Measurements from ENCODE around the gene ALG3. TPM values are rescaled to one million over a fixed set of nuclear protein-coding genes. Genes with fewer than 3 reads are reported as not detected.
"Not testable (repeated sequence)": the region's sequence is repeated elsewhere in the genome, so short reads cannot be mapped to it uniquely, and the experiment has no call there.

ALG3 gene
- total and polyA plus RNA-seq, 7 experiments from 2014 or later, result 19.4 to 80.3 (median 44.6) TPM

DNA sequence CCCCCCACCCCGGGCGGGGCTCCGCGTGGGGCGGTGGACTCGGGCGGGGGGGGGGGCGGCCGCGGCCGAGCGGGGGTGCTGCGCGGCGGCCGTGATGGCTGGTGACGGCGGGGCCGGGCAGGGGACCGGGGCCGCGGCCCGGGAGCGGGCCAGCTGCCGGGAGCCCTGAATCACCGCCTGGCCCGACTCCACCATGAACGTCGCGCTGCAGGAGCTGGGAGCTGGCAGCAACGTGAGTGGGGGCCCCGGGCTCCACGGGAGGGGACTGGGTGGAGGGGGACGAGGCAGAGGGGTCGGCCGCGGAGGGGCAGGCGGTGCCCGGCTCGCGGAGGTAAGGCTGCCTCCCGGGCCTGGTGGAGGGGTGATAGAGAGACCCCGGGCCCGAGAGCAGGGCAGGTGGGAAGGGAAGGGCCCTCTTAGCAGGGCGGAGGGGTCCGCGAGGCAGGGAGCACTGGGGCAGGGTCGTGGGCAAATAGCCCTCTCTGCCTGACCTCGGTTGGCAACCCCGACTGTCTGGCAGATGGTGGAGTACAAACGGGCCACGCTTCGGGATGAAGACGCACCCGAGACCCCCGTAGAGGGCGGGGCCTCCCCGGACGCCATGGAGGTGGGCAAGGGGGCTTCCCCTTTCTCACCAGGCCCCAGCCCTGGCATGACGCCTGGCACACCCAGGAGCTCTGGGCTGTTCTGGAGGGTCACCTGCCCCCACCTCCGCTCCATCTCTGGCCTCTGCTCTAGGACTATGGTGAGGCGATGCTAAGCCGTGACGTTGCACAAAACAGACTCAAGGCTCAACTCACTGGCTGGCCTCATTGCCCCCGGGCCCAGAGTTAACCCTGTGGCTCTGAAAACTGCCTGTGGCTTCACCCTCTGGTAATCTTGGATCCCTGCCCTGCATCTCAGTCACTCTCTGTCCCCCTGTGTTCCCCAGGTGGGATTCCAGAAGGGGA is 27.5 kb upstream of the ALG3 start, which contains the start of gene ECE2:
ECE2 (plus strand) TSS at position 62 of the 950 bp plus-strand sequence; CDS start at position 194, 132 bp downstream.
- peak within 1 kb of the TSS in 6 of 10 donors; percentile 2 to 69 (median 36) for H3K4me3 Mint-ChIP-seq
- Histone ChIP-seq H3K36me3 (ENCODE audit: control insufficient read depth in 2 of 3, insufficient read depth in 3 of 3, low read length in 3 of 3) (no peaks in the 10 kb centered on the region), H3K9me3 (ENCODE audit: control insufficient read depth in 2 of 3, low read length in 3 of 3) (no peaks in the 10 kb centered on the region), H3K27me3 (ENCODE audit: control insufficient read depth in 2 of 2, insufficient read depth in 2 of 2, low read length in 2 of 2) (peaks cover 0 to 3% of the 10 kb centered on the region in 2 donors), H3K4me1 (ENCODE audit: control insufficient read depth in 2 of 2, insufficient read depth in 2 of 2, low read length in 2 of 2) (no peaks in the 10 kb centered on the region), H3K4me3 (ENCODE audit: low read length) (no peak within 1 kb of the TSS), H3K27ac (ENCODE audit: low read depth, low read length) (no peak within 1 kb of the TSS)
- peaks cover 38 to 68% (median 46%) of the 10 kb centered on the region in 5 donors for H3K27me3 Mint-ChIP-seq
- H3K27ac Mint-ChIP-seq, result no peak within 1 kb of the TSS
- H3K4me1 Mint-ChIP-seq, result peaks cover 0 to 8% (median 3%) of the 10 kb centered on the region in 7 donors
- CTCF ChIA-PET, result no interaction called here
- DNase-seq (no peak), ATAC-seq (no peak)
- intact Hi-C loops (cut with micrococcal nuclease), result no loop called here
- peaks cover 0 to 6% (median 0%) of the 10 kb centered on the region in 11 donors for H3K9me3 Mint-ChIP-seq
- H3K36me3 Mint-ChIP-seq, result no peaks in the 10 kb centered on the region
- POLR2A ChIA-PET, result no interaction called here

DNA sequence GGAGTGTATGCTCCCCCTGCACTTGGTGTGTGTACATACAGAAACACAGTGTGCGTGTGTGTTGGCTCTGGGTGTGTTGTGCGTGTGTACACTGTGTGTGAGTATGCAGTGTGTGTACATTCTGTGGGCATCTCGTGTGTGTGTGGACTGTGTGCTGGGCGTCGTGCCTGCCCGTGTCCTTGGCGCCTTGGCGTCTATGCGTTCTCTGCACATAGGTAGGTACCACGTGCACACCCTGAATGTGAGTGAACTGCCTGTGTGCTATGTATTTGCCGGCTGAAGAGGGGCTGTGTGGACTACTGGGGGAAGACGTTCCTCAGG is 26.6 kb upstream of the ALG3 start:
- no peaks in the 10 kb centered on the region for H3K36me3 ChIP-seq (ENCODE audit: control insufficient read depth in 2 of 3, insufficient read depth in 3 of 3, low read length in 3 of 3)
- Mint-ChIP-seq H3K4me3 (peak overlapping the region in 6 of 10 donors; percentile 2 to 69 (median 36)), H3K27me3 (peaks cover 38 to 62% (median 46%) of the 10 kb centered on the region in 5 donors), H3K9me3 (peaks cover 0 to 6% (median 0%) of the 10 kb centered on the region in 11 donors), H3K36me3 (no peaks in the 10 kb centered on the region), H3K4me1 (peaks cover 0 to 8% (median 3%) of the 10 kb centered on the region in 7 donors), H3K27ac (no peak overlapping the region)
- H3K9me3 ChIP-seq (ENCODE audit: control insufficient read depth in 2 of 3, low read length in 3 of 3), result no peaks in the 10 kb centered on the region
- DNase-seq (no peak), ATAC-seq (no peak)
- no peaks in the 10 kb centered on the region for H3K4me1 ChIP-seq (ENCODE audit: control insufficient read depth in 2 of 2, insufficient read depth in 2 of 2, low read length in 2 of 2)
- H3K4me3 ChIP-seq (ENCODE audit: low read length), result no peak overlapping the region
- CTCF ChIA-PET, result no interaction called here
- POLR2A ChIA-PET, result no interaction called here
- H3K27me3 ChIP-seq (ENCODE audit: control insufficient read depth in 2 of 2, insufficient read depth in 2 of 2, low read length in 2 of 2), result peaks cover 0 to 3% of the 10 kb centered on the region in 2 donors
- intact Hi-C loops (cut with micrococcal nuclease), result no loop called here
- no peak overlapping the region for H3K27ac ChIP-seq (ENCODE audit: low read depth, low read length)

DNA sequence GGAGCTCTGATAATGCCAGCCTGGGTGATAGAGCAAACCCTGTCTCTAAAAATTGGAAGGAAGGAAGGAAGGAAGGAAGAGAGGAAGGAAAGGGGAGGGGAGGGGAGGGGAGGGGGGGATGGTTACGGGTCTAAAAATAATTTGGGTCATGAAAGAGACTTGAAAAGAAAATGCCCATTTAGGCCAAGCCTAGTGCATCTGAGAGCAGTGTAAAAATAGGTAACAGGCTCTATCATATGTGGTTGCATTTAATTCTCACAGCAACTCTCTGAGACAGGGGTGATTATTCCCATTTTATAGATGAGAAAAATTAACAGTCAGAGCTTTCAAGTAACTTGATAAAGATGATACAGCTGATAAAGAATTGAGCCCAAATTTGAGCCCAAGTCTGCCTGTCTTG is 23.5 kb upstream of the ALG3 start:
- Histone ChIP-seq H3K27ac (ENCODE audit: low read depth, low read length) (no peak overlapping the region), H3K4me3 (ENCODE audit: low read length) (no peak overlapping the region), H3K4me1 (ENCODE audit: control insufficient read depth in 2 of 2, insufficient read depth in 2 of 2, low read length in 2 of 2) (no peaks in the 10 kb centered on the region), H3K9me3 (ENCODE audit: control insufficient read depth in 2 of 3, low read length in 3 of 3) (no peaks in the 10 kb centered on the region), H3K36me3 (ENCODE audit: control insufficient read depth in 2 of 3, insufficient read depth in 3 of 3, low read length in 3 of 3) (no peaks in the 10 kb centered on the region), H3K27me3 (ENCODE audit: control insufficient read depth in 2 of 2, insufficient read depth in 2 of 2, low read length in 2 of 2) (no peaks in the 10 kb centered on the region)
- H3K27me3 Mint-ChIP-seq, result peaks cover 36 to 62% (median 46%) of the 10 kb centered on the region in 5 donors
- ChIA-PET CTCF (interaction anchor here (0.6 kb wide), 1 partner anchor 689 kb away, joined by 4 read pairs; no protein-coding TSS in a partner anchor), POLR2A (no interaction called here)
- H3K27ac Mint-ChIP-seq, result no peak overlapping the region
- intact Hi-C loops (cut with micrococcal nuclease), result no loop called here
- H3K9me3 Mint-ChIP-seq, result peaks cover 0 to 12% (median 3%) of the 10 kb centered on the region in 11 donors
- ATAC-seq, result no peak
- no peak overlapping the region for H3K4me3 Mint-ChIP-seq
- no peak for DNase-seq
- H3K4me1 Mint-ChIP-seq, result peaks cover 0 to 8% (median 3%) of the 10 kb centered on the region in 7 donors
- H3K36me3 Mint-ChIP-seq, result peaks cover 0 to 3% (median 0%) of the 10 kb centered on the region in 5 donors

DNA sequence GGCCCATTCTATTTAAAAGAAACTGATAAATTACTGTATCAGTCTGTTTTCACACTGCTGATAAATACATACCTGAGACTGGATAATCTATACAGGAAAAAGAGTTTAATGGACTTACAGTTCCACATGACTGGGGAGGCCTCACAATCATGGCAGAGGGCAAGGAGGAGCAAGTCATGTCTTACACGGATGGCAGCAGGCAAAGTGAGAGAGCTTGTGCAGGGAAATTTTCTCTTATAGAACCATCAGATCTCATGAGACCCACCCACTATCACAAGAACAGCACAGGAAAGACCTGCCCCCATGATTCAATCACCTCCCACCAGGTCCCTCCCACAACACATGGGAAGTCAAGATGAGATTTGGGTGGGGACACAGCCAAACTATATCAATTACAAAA is 18.5 kb upstream of the ALG3 start:
- H3K27ac ChIP-seq (ENCODE audit: low read depth, low read length); ATAC-seq; H3K36me3 ChIP-seq (ENCODE audit: control insufficient read depth in 2 of 3, insufficient read depth in 3 of 3, low read length in 3 of 3); H3K4me3 ChIP-seq (ENCODE audit: low read length); DNase-seq; CTCF ChIA-PET; intact Hi-C loops (cut with micrococcal nuclease); H3K4me3 Mint-ChIP-seq; H3K4me1 ChIP-seq (ENCODE audit: control insufficient read depth in 2 of 2, insufficient read depth in 2 of 2, low read length in 2 of 2); H3K4me1 Mint-ChIP-seq; H3K36me3 Mint-ChIP-seq; H3K27ac Mint-ChIP-seq; H3K9me3 ChIP-seq (ENCODE audit: control insufficient read depth in 2 of 3, low read length in 3 of 3): not testable (repeated sequence)
- POLR2A ChIA-PET, result interaction anchor here (1.4 kb wide), 1 partner anchor 11 kb away, joined by 4 read pairs; no protein-coding TSS in a partner anchor
- Mint-ChIP-seq H3K27me3 (peaks cover 41 to 57% (median 50%) of the 10 kb centered on the region in 5 donors), H3K9me3 (peaks cover 0 to 14% (median 6%) of the 10 kb centered on the region in 11 donors)
- H3K27me3 ChIP-seq (ENCODE audit: control insufficient read depth in 2 of 2, insufficient read depth in 2 of 2, low read length in 2 of 2), result peaks cover 0 to 15% of the 10 kb centered on the region in 2 donors

GRCh38 chr3:184262764-184263179 is 14.0 kb upstream of the ALG3 start:
- ChIA-PET POLR2A (interaction anchor here (0.9 kb wide), 1 partner anchor 13 kb away, joined by 3 read pairs; no protein-coding TSS in a partner anchor), CTCF (interaction anchor here (0.6 kb wide), 1 partner anchor 173 kb away, joined by 3 read pairs; no protein-coding TSS in a partner anchor)
- Mint-ChIP-seq H3K36me3 (peaks cover 4 to 15% (median 6%) of the 10 kb centered on the region in 5 donors), H3K9me3 (peaks cover 0 to 10% (median 5%) of the 10 kb centered on the region in 11 donors), H3K4me1 (peaks cover 18 to 27% (median 21%) of the 10 kb centered on the region in 7 donors), H3K27me3 (peaks cover 45 to 63% (median 50%) of the 10 kb centered on the region in 5 donors), H3K27ac (no peak overlapping the region), H3K4me3 (peak overlapping the region in 8 of 10 donors; percentile 21 to 98 (median 58))
- H3K27me3 ChIP-seq (ENCODE audit: control insufficient read depth in 2 of 2, insufficient read depth in 2 of 2, low read length in 2 of 2), result peaks cover 0 to 18% of the 10 kb centered on the region in 2 donors
- H3K4me1 ChIP-seq (ENCODE audit: control insufficient read depth in 2 of 2, insufficient read depth in 2 of 2, low read length in 2 of 2), result peaks cover 15 to 20% of the 10 kb centered on the region in 2 donors
- DNase-seq, result no peak
- no peaks in the 10 kb centered on the region for H3K9me3 ChIP-seq (ENCODE audit: control insufficient read depth in 2 of 3, low read length in 3 of 3)
- peak overlapping the region; percentile 26 for H3K4me3 ChIP-seq (ENCODE audit: low read length)
- H3K36me3 ChIP-seq (ENCODE audit: control insufficient read depth in 2 of 3, insufficient read depth in 3 of 3, low read length in 3 of 3), result no peaks in the 10 kb centered on the region
- ATAC-seq, result no peak
- intact Hi-C loops (cut with micrococcal nuclease), result loop anchor here in 1 of 2 donors (5.0 kb wide), 1 partner anchor 35 kb away; the partner anchor contains the start of gene VWA5B2
- H3K27ac ChIP-seq (ENCODE audit: low read depth, low read length), result no peak overlapping the region

DNA sequence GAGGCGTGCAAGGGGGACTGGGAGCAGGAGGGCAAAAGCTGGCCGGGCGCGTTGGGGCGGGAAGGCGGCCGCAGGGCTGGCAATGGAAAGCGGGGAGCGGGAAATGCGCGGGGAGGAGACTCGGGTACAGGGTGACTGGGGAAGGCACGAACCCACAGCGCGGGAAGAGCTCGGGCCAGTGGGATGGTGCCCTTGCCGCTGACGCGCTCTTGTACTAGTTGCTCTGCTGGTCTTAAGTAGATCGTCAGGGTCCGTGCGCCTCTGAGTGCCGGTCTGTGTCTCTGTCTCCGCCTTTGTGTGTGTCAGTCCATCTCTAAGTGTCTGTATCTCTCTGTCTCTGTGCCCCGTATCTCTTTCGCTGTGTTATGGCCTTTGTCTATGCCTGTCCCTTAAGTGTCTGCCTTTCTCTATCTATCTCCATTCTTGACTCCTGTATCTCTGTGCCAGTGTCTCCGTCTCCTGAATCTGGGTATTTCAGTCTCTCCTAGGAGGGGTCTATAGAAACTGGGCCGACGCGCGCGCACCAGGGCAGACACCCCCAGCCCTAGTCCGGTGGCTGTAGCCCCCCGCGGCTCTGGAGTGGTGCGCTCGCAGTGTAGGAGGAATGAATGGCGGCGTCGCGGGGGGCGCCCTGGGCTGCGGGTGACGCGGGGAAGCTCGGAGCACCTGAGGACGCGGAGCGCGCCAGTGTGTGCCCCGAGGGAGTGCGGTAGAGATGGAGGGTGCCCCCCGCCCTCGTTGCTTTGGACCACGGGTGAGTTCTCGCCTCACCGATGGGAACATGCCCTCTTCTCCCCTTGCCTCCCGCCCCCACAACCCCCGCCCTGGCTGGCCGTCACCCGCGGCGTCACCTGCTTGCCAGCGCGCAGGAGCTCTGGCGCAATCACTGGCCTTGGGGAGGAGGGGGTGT is 13.3 kb upstream of the ALG3 start:
- peaks cover 15 to 20% of the 10 kb centered on the region in 2 donors for H3K4me1 ChIP-seq (ENCODE audit: control insufficient read depth in 2 of 2, insufficient read depth in 2 of 2, low read length in 2 of 2)
- H3K9me3 ChIP-seq (ENCODE audit: control insufficient read depth in 2 of 3, low read length in 3 of 3), result no peaks in the 10 kb centered on the region
- Mint-ChIP-seq H3K36me3 (peaks cover 1 to 15% (median 7%) of the 10 kb centered on the region in 5 donors), H3K4me1 (peaks cover 18 to 27% (median 21%) of the 10 kb centered on the region in 7 donors), H3K27me3 (peaks cover 39 to 59% (median 43%) of the 10 kb centered on the region in 5 donors), H3K4me3 (peak overlapping the region; percentile 80 to 98 (median 88)), H3K9me3 (peaks cover 0 to 5% (median 2%) of the 10 kb centered on the region in 11 donors), H3K27ac (peak overlapping the region in 6 of 9 donors; percentile 0 to 63 (median 6))
- H3K27ac ChIP-seq (ENCODE audit: low read depth, low read length), result no peak overlapping the region
- peak overlapping the region; percentile 26 for H3K4me3 ChIP-seq (ENCODE audit: low read length)
- ATAC-seq (peak; percentile 18), DNase-seq (peak in 1 of 9 donors; percentile 26)
- POLR2A ChIA-PET, result interaction anchor here (0.9 kb wide), 1 partner anchor 12 kb away, joined by 3 read pairs; no protein-coding TSS in a partner anchor
- H3K36me3 ChIP-seq (ENCODE audit: control insufficient read depth in 2 of 3, insufficient read depth in 3 of 3, low read length in 3 of 3), result no peaks in the 10 kb centered on the region
- intact Hi-C loops (cut with micrococcal nuclease), result loop anchor here (1.0 to 5.0 kb wide), 4 partner anchors 12 to 37 kb away; partner anchors contain the start of genes PSMD2 (in 1 of the 2) and VWA5B2 (in 1 of the 2)
- CTCF ChIA-PET, result interaction anchor here (0.6 to 2.2 kb wide), 2 partner anchors 12 to 173 kb away, joined by 3 to 6 read pairs; partner anchors contain the start of gene EEF1AKMT4
- peaks cover 0 to 18% of the 10 kb centered on the region in 2 donors for H3K27me3 ChIP-seq (ENCODE audit: control insufficient read depth in 2 of 2, insufficient read depth in 2 of 2, low read length in 2 of 2)

Measured in naive thymus-derived CD4-positive, alpha-beta T cell (primary cell).